ENCODE results near the gene PPP2R5E. TPM values are rescaled to one million over a fixed set of nuclear protein-coding genes. Genes with fewer than 3 reads are reported as not detected.

The PPP2R5E gene
- total RNA-seq, 3 donors from 2014 or later (not counting 1 experiment from before 2014, with no cell fraction given), result 57.4 to 64.1 (median 62.4) TPM

DNA sequence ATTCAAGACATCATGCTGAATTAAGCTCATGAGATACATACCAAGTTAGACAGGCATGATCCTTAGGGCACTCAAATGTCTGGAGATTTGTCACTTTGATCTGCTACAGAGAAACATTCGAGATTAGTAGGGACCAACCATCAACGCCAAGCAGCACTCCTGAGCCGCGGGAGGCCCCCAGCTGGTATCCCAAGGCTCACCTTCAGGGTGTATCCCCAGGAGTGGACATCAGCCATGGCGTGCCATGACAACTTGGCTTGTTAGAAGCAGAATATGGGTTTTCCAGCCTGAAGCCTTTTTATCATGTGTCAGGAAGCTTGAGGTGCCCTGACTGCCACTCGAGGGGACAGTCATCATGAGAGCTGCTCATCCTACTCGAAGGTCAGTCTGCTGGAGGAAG, 185.3 kb downstream of the PPP2R5E start:
- no peaks in the 10 kb centered on the region for H3K9me3 Mint-ChIP-seq
- H3K36me3 ChIP-seq (ENCODE audit: control insufficient read depth, insufficient read depth, low read length), result no peaks in the 10 kb centered on the region
- H3K27me3 Mint-ChIP-seq (ENCODE audit: low read depth in 2 of 2), result peaks cover 2 to 27% of the 10 kb centered on the region in 2 donors
- H3K4me1 Mint-ChIP-seq, result peaks cover 0 to 13% of the 10 kb centered on the region in 2 donors
- WGBS (ENCODE audit: insufficient coverage), result 91% methylated on average over 7 of the region's 7 CpGs
- no peak overlapping the region for H3K4me3 ChIP-seq (ENCODE audit: low read length)
- H3K27me3 ChIP-seq (ENCODE audit: control insufficient read depth, insufficient read depth, low read length), result no peaks in the 10 kb centered on the region
- no peaks in the 10 kb centered on the region for H3K36me3 Mint-ChIP-seq
- H3K4me1 ChIP-seq (ENCODE audit: control insufficient read depth, insufficient read depth, low read length), result no peaks in the 10 kb centered on the region
- no peak overlapping the region for H3K27ac ChIP-seq (ENCODE audit: low read length)
- no peaks in the 10 kb centered on the region for H3K9me3 ChIP-seq (ENCODE audit: control insufficient read depth, insufficient read depth, low read length)
- intact Hi-C loops (cut with micrococcal nuclease), result no loop called here
- H3K4me3 Mint-ChIP-seq, result no peak overlapping the region
- no peak for ATAC-seq
- H3K27ac Mint-ChIP-seq, result no peak overlapping the region
- no peak for DNase-seq
- TF ChIP-seq, protein P1, sequence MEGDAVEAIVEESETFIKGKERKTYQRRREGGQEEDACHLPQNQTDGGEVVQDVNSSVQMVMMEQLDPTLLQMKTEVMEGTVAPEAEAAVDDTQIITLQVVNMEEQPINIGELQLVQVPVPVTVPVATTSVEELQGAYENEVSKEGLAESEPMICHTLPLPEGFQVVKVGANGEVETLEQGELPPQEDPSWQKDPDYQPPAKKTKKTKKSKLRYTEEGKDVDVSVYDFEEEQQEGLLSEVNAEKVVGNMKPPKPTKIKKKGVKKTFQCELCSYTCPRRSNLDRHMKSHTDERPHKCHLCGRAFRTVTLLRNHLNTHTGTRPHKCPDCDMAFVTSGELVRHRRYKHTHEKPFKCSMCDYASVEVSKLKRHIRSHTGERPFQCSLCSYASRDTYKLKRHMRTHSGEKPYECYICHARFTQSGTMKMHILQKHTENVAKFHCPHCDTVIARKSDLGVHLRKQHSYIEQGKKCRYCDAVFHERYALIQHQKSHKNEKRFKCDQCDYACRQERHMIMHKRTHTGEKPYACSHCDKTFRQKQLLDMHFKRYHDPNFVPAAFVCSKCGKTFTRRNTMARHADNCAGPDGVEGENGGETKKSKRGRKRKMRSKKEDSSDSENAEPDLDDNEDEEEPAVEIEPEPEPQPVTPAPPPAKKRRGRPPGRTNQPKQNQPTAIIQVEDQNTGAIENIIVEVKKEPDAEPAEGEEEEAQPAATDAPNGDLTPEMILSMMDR (IDR thresholded peaks at IDR 0.05), result no peak

DNA sequence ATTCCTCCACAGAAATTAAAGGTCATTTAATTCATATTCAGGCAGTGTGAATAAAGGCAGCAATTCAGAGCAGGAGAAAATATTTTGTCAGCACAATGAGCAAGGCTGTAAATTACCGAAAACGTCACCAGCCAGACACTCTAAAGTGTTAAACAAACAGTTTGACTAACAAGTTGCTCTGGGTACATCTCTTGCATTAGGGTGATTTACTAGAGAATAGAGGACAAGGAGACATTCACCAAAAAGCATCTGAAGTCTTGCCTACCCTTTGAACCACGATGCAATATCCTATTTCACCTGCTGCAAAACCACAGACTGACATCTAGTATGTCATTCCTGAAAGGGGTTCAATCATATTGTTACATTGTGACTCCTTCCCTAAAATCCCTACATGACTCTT, 197.4 kb downstream of the PPP2R5E start:
- H3K36me3 ChIP-seq (ENCODE audit: control insufficient read depth, insufficient read depth, low read length), result no peaks in the 10 kb centered on the region
- 72% methylated on average over 3 of the region's 3 CpGs for WGBS (ENCODE audit: insufficient coverage)
- peaks cover 28 to 35% of the 10 kb centered on the region in 2 donors for H3K27me3 Mint-ChIP-seq (ENCODE audit: low read depth in 2 of 2)

DNA sequence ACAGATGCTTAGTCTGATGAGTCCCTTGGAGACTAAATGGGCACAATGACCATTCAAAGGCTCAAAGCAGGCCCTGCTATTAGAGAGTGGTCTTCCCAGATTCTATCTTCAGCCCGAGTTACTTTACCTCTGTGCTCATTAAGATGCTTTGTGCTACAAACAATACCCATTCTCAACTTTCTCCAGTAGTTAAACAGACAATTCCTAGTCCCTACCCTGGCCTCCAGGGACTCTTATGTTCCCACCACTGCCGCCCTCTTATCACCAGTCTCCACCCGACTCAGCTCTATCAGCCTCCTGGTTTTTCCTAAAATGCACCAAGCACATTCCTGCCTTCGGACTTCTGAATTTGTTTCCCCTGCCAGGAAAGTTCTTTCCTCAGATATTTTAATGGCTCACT, 198.8 kb downstream of the PPP2R5E start:
- Histone ChIP-seq H3K4me1 (ENCODE audit: control insufficient read depth, insufficient read depth, low read length) (no peaks in the 10 kb centered on the region), H3K27ac (ENCODE audit: low read length) (no peak overlapping the region), H3K27me3 (ENCODE audit: control insufficient read depth, insufficient read depth, low read length) (no peaks in the 10 kb centered on the region), H3K9me3 (ENCODE audit: control insufficient read depth, insufficient read depth, low read length) (no peaks in the 10 kb centered on the region), H3K36me3 (ENCODE audit: control insufficient read depth, insufficient read depth, low read length) (no peaks in the 10 kb centered on the region), H3K4me3 (ENCODE audit: low read length) (no peak overlapping the region)
- intact Hi-C loops (cut with micrococcal nuclease), result no loop called here
- no peaks in the 10 kb centered on the region for H3K9me3 Mint-ChIP-seq
- H3K36me3 Mint-ChIP-seq, result no peaks in the 10 kb centered on the region
- DNase-seq (no peak), ATAC-seq (no peak)
- TF ChIP-seq, protein P1 (IDR thresholded peaks at IDR 0.05), result no peak
- H3K4me1 Mint-ChIP-seq, result no peaks in the 10 kb centered on the region
- no peak overlapping the region for H3K4me3 Mint-ChIP-seq
- 73% methylated on average over 4 of the region's 4 CpGs for WGBS (ENCODE audit: insufficient coverage)
- peaks cover 34 to 44% of the 10 kb centered on the region in 2 donors for H3K27me3 Mint-ChIP-seq (ENCODE audit: low read depth in 2 of 2)
- no peak overlapping the region for H3K27ac Mint-ChIP-seq

More for the DNA sequence above, 197.4 kb downstream of the PPP2R5E start:
- no peak for DNase-seq
- no peak overlapping the region for H3K27ac ChIP-seq (ENCODE audit: low read length)
- no peak overlapping the region for H3K4me3 ChIP-seq (ENCODE audit: low read length)
- H3K9me3 ChIP-seq (ENCODE audit: control insufficient read depth, insufficient read depth, low read length), result no peaks in the 10 kb centered on the region
- H3K4me3 Mint-ChIP-seq, result no peak overlapping the region
- H3K4me1 Mint-ChIP-seq, result no peaks in the 10 kb centered on the region
- no peaks in the 10 kb centered on the region for H3K9me3 Mint-ChIP-seq
- no peaks in the 10 kb centered on the region for H3K36me3 Mint-ChIP-seq
- H3K27me3 ChIP-seq (ENCODE audit: control insufficient read depth, insufficient read depth, low read length), result no peaks in the 10 kb centered on the region
- H3K4me1 ChIP-seq (ENCODE audit: control insufficient read depth, insufficient read depth, low read length), result no peaks in the 10 kb centered on the region
- ATAC-seq, result no peak
- H3K27ac Mint-ChIP-seq, result no peak overlapping the region
- TF ChIP-seq, protein P1 (IDR thresholded peaks at IDR 0.05), result no peak
- intact Hi-C loops (cut with micrococcal nuclease), result no loop called here

DNA sequence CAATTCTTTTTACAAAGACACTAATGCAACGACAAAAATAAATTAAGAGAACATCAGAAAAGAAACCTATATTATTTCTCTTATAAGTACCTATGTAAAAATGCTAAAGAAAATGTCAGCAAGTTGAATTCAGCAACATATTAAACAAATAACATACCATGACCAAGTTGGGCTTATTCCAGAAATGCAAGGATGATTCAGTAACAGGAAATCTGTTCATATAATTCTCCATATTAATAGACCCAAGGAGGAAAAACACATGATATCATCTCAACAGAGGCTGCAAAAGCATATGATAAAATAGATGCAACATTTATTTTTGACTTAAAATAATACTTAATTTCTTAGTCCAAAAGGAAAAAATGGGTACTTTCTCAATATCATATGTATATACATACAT, 199.3 kb downstream of the PPP2R5E start:
- H3K9me3 ChIP-seq (ENCODE audit: control insufficient read depth, insufficient read depth, low read length), result no peaks in the 10 kb centered on the region
- Mint-ChIP-seq H3K4me3 (no peak overlapping the region), H3K27ac (no peak overlapping the region), H3K36me3 (no peaks in the 10 kb centered on the region), H3K4me1 (no peaks in the 10 kb centered on the region), H3K27me3 (ENCODE audit: low read depth in 2 of 2) (peaks cover 34 to 44% of the 10 kb centered on the region in 2 donors), H3K9me3 (no peaks in the 10 kb centered on the region)
- WGBS (ENCODE audit: insufficient coverage), result no CpG with 5 or more reads among the region's 1 CpG
- DNase-seq, result no peak
- TF ChIP-seq, protein P1 (IDR thresholded peaks at IDR 0.05), result no peak
- H3K27ac ChIP-seq (ENCODE audit: low read length), result no peak overlapping the region
- H3K4me3 ChIP-seq (ENCODE audit: low read length), result no peak overlapping the region
- intact Hi-C loops (cut with micrococcal nuclease), result no loop called here
- no peak for ATAC-seq
- H3K36me3 ChIP-seq (ENCODE audit: control insufficient read depth, insufficient read depth, low read length), result no peaks in the 10 kb centered on the region
- no peaks in the 10 kb centered on the region for H3K4me1 ChIP-seq (ENCODE audit: control insufficient read depth, insufficient read depth, low read length)
- H3K27me3 ChIP-seq (ENCODE audit: control insufficient read depth, insufficient read depth, low read length), result no peaks in the 10 kb centered on the region

Data from natural killer cell (primary cell).